ENCODE data around the gene UNC93B1. TPM values are rescaled to one million over a fixed set of nuclear protein-coding genes. Genes with fewer than 3 reads are reported as not detected.

Gene UNC93B1
- total and polyA plus RNA-seq, 12 donors: 3.2 to 18.2 (median 6.8) TPM

DNA sequence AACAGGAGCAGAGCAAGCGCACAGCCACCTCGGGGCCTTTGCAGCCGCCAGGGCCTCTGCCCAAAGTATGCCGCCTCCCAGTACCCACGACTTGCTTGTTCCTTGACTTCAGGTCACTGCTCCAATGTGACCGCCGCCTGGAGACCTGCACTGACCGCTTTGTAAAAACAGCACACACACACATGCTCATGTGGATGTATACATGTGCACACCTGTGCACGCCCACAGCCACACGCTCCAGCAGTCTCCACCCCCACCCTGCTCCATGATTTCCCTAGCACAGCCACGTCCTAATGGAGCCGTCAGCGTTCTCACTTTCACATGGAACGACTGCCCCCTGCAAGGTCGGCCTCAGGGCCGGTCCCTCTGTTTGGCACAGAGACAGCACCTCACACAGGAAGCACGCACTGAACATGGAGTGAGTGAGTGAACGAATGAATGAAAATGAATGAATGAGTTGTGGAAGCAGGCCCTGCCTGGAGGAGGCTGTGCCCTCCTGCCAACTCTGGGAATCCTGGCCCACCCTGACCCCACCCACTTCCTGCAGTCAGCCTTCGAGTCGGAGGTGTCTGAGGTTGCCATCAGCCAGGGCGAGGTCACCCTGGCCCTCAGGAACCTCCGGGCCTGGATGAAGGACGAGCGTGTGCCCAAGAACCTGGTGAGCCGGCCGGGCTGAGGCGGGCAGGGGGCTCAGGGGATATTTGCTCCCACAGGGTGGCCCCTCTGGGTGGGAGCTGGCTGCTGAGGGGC lies 14.3 kb upstream of the UNC93B1 start:
- peaks cover 0 to 26% (median 0%) of the 10 kb centered on the region in 9 donors for H3K36me3 ChIP-seq
- H3K4me3 ChIP-seq: no peak overlapping the region
- H3K27ac ChIP-seq: no peak overlapping the region
- H3K4me1 ChIP-seq: peaks cover 0 to 20% (median 5%) of the 10 kb centered on the region in 9 donors
- intact Hi-C loops (cut with DNase I): loop anchor here in 2 of 10 donors (5.0 to 10.0 kb wide), 2 partner anchors 187 to 1724 kb away; no protein-coding TSS in a partner anchor
- TF ChIP-seq, protein P1, sequence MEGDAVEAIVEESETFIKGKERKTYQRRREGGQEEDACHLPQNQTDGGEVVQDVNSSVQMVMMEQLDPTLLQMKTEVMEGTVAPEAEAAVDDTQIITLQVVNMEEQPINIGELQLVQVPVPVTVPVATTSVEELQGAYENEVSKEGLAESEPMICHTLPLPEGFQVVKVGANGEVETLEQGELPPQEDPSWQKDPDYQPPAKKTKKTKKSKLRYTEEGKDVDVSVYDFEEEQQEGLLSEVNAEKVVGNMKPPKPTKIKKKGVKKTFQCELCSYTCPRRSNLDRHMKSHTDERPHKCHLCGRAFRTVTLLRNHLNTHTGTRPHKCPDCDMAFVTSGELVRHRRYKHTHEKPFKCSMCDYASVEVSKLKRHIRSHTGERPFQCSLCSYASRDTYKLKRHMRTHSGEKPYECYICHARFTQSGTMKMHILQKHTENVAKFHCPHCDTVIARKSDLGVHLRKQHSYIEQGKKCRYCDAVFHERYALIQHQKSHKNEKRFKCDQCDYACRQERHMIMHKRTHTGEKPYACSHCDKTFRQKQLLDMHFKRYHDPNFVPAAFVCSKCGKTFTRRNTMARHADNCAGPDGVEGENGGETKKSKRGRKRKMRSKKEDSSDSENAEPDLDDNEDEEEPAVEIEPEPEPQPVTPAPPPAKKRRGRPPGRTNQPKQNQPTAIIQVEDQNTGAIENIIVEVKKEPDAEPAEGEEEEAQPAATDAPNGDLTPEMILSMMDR (IDR thresholded peaks at IDR 0.05): no peak
- DNase-seq (no peak), ATAC-seq (no peak)
- H3K9me3 ChIP-seq: no peaks in the 10 kb centered on the region
- 78 to 82% methylated on average over 27 of the region's 27 CpGs for WGBS, 2 donors
- no peaks in the 10 kb centered on the region for H3K27me3 ChIP-seq

DNA sequence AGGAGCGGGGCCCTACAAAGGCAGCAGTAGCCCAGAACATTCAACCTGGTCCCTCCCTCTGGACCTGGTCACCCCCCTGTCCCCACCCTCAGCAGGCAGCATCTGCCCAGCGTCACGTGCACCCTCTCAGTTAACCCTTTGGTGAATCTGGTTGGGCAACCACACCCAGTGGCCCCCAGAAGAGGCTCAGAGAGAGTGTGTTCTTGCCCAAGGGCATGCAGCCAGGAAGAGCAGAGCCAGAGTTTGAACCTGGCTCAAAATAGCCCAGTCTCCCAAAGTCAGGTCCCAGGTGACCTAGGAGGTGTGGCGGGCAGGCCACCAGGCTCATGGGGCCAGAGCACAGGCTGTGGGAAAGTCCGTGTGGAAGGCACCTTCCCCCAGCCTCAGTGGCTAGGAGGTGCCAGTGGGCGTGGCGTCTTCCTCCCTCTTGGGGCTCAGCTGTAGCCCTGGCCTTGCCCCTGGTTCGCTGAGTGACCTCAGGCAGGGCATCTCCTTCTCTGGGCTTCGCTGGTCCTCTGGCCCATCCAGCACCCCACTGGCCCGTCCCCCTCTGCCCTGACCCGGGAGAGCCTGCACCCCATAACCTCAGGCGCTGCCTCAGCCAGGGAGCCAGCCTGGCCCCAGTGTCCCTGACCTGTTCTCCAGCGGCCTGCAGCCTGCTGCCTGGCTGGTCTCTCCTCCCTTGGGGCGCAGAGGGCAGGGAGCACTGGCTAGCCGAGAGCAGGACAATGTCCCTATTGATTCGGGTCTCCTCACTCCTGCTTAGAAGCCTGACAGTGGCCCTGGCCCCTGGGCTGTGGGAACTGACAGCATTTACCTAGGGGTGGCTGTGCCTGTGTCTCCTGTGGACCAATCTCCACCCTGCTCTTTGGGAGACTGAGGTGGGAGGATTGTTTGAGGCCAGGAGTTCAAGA lies 13.3 kb upstream of the UNC93B1 start:
- TF ChIP-seq, protein P1 (IDR thresholded peaks at IDR 0.05): no peak
- 61 to 64% methylated on average over 16 of the region's 16 CpGs for WGBS, 2 donors
- intact Hi-C loops (cut with DNase I): loop anchor here in 2 of 10 donors (5.0 to 10.0 kb wide), 2 partner anchors 188 to 1725 kb away; no protein-coding TSS in a partner anchor
- no peak for ATAC-seq
- Histone ChIP-seq H3K36me3 (peaks cover 0 to 21% (median 0%) of the 10 kb centered on the region in 9 donors), H3K4me1 (peaks cover 0 to 30% (median 5%) of the 10 kb centered on the region in 9 donors), H3K4me3 (no peak overlapping the region), H3K27me3 (no peaks in the 10 kb centered on the region), H3K27ac (no peak overlapping the region), H3K9me3 (no peaks in the 10 kb centered on the region)
- DNase-seq: no peak

DNA sequence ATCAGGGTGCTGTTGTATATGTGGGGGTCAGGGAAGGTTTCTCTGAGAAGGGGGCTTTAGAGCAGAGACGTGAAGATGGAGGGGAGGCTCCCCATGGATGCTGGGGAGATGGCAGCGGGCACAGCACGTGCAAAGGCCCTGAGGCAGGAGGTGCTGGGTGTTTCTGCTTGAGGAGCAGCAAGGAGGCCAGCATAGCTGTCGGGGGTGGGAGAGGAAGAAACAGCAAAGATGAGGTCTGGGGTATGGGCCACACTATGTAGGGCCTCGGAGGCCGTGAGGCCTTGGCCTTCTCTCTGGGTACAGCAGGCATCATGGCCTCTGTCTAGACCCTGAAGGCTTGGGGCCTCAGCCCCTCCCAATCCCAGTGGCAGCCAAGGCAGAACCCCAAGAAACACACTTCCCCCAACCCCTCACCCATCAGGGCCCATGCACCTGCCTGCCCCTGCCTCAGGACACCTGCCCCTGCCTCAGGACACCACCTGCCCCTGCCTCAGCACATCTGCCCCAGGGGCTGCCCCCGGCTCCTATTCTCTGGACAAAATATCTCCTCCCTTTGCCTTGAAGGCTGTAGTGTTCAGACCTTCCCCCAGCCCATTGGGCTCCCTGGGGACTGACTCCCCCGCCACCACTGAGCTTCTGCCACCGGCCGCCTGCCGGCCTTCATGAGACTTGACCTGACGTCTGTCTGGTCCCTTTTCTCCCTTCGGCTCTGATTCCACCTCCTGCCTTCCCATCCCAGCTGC lies 12.4 kb upstream of the UNC93B1 start:
- no peak overlapping the region for H3K4me3 ChIP-seq
- ATAC-seq: no peak
- peaks cover 0 to 13% (median 0%) of the 10 kb centered on the region in 9 donors for H3K36me3 ChIP-seq
- H3K27me3 ChIP-seq: no peaks in the 10 kb centered on the region
- 65 to 78% methylated on average over 13 of the region's 13 CpGs for WGBS, 2 donors
- intact Hi-C loops (cut with DNase I): loop anchor here in 2 of 10 donors (5.0 to 10.0 kb wide), 2 partner anchors 188 to 1726 kb away; no protein-coding TSS in a partner anchor
- no peak for DNase-seq
- H3K9me3 ChIP-seq: no peaks in the 10 kb centered on the region
- TF ChIP-seq, protein P1 (IDR thresholded peaks at IDR 0.05): no peak
- peaks cover 0 to 38% (median 5%) of the 10 kb centered on the region in 9 donors for H3K4me1 ChIP-seq
- H3K27ac ChIP-seq: no peak overlapping the region

All from heart right ventricle (tissue), 16 donors.